ENCODE measurements around the gene YBX3.

DNA sequence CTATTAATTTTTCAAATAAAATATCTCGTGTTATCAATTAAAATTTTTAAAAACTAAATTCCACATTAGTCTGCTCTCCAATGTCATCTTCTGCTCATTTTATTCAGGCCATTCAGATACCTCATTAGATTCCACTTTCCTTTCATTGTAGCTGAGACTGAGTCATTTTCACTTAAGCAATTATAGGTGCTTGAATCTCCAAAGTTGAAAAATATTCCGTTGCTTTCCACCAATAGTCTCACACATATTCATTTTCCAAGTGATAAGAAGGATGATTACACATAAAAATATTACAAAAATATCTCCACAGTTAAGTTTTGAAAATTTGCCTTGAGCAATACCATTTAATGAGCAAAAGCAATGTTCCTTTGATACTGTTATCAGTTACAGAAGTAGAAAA, 36.5 kb upstream of the YBX3 start:
- TF ChIP-seq, protein P1, sequence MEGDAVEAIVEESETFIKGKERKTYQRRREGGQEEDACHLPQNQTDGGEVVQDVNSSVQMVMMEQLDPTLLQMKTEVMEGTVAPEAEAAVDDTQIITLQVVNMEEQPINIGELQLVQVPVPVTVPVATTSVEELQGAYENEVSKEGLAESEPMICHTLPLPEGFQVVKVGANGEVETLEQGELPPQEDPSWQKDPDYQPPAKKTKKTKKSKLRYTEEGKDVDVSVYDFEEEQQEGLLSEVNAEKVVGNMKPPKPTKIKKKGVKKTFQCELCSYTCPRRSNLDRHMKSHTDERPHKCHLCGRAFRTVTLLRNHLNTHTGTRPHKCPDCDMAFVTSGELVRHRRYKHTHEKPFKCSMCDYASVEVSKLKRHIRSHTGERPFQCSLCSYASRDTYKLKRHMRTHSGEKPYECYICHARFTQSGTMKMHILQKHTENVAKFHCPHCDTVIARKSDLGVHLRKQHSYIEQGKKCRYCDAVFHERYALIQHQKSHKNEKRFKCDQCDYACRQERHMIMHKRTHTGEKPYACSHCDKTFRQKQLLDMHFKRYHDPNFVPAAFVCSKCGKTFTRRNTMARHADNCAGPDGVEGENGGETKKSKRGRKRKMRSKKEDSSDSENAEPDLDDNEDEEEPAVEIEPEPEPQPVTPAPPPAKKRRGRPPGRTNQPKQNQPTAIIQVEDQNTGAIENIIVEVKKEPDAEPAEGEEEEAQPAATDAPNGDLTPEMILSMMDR (IDR thresholded peaks at IDR 0.05), result no peak
- no peak for TF ChIP-seq POLR2A (IDR thresholded peaks at IDR 0.05)

Measured in heart left ventricle (tissue), 13 donors.